Spleen (tissue), 11 donors: Measurements from ENCODE around the gene SIRT5. TPM values are rescaled to one million over a fixed set of nuclear protein-coding genes. Genes with fewer than 3 reads are reported as not detected.

Experiments
- DNase-seq: peaks from one replicate; pipeline ENCODE4 v3.0.0-alpha.2; 2020
- H3K27ac ChIP-seq, 8 donors: fragments of 200-600 bp; sonication (generic) in 7 of 8; 1 replicate in 4 of 8; 2 replicates in 4 of 8; pipeline versions ENCODE4 v1.5.0 to v1.8.0; 2016 to 2021; ENCODE audit warnings: inconsistent platforms in 4 of 8, mild to moderate bottlenecking in 4 of 8, moderate library complexity in 1 of 8
- H3K27me3 ChIP-seq, 7 donors: fragments of 200-600 bp; sonication (generic) in 6 of 7; replicated peaks in 1 of 7; 1 replicate in 4 of 7; 2 replicates in 3 of 7; pipeline versions ENCODE4 v1.5.0 to v1.8.0; 2016 to 2021; ENCODE audit warnings: inconsistent platforms in 3 of 7, mild to moderate bottlenecking in 1 of 7
- H3K36me3 ChIP-seq, 6 donors: fragments of 200-600 bp; sonication (generic) in 5 of 6; 1 replicate in 4 of 6; 2 replicates in 2 of 6; pipeline versions ENCODE4 v1.5.0 to v1.8.0; 2016 to 2021; ENCODE audit warnings: inconsistent platforms in 2 of 6
- H3K4me1 ChIP-seq, 6 donors: fragments of 200-600 bp; sonication (generic) in 5 of 6; 1 replicate in 3 of 6; 2 replicates in 3 of 6; pipeline versions ENCODE4 v1.5.0 to v1.8.0; 2016 to 2021; ENCODE audit warnings: inconsistent platforms in 3 of 6
- H3K4me3 ChIP-seq, 8 donors: fragments of 200-600 bp; sonication (generic) in 7 of 8; 1 replicate in 4 of 8; 2 replicates in 4 of 8; pipeline versions ENCODE4 v1.5.0 to v1.8.0; 2016 to 2021; ENCODE audit warnings: inconsistent platforms in 4 of 8, mild to moderate bottlenecking in 4 of 8, moderate library complexity in 2 of 8
- H3K9me3 ChIP-seq, 8 donors: fragments of 200-600 bp; sonication (generic) in 7 of 8; 1 replicate in 4 of 8; 2 replicates in 4 of 8; pipeline versions ENCODE4 v1.5.0 to v1.8.0; 2016 to 2021; ENCODE audit warnings: inconsistent platforms in 4 of 8
- CTCF ChIP-seq, 11 experiments: fragments of 200-600 bp in 7 of 11; fragments of 450-650 bp in 4 of 11; sonication (generic) in 4 of 11; IDR thresholded peaks in 8 of 11; conservative IDR thresholded peaks in 3 of 11; 1 replicate in 7 of 11; 2 replicates in 4 of 11; pipeline versions ENCODE4 v1.4.0 to v1.8.0; 2016 to 2021; ENCODE audit warnings: antibody characterized with exemption in 11 of 11, inconsistent platforms in 4 of 11, mild to moderate bottlenecking in 1 of 11
- POLR2A ChIP-seq, 3 donors: fragments of 450-650 bp; IDR thresholded peaks; one replicate each; pipeline ENCODE4 v1.5.1; 2017; ENCODE audit warnings: antibody characterized with exemption in 3 of 3, mild to moderate bottlenecking in 1 of 3
- POLR2AphosphoS5 ChIP-seq, 3 donors: sonication (generic); formaldehyde crosslinking; IDR thresholded peaks; one replicate each; pipeline ENCODE4 v1.5.1; 2017; ENCODE audit warnings: antibody characterized with exemption in 3 of 3
- WGBS, 5 donors: extraction: QIAGEN DNeasy Blood & Tissue Kit in 3 of 5; methylation state at CpG; one replicate each; pipeline versions ENCODE4 v1.1.5 to v1.1.7; 2013 to 2018; 5-methylcytosine and 5-hydroxymethylcytosine counted together
- intact Hi-C: fragments of 100-400 bp; cut with DNase I; formaldehyde crosslinking; loops from one replicate; pipeline ENCODE4 v1.15.0; 2023; ENCODE audit warnings: low total_unique reads
- polyA plus RNA-seq, 3 donors: library from polyadenylated mRNA; stranded (reverse); fragments of 200-250 nt; gene quantifications; one replicate each; pipeline ENCODE4 v1.2.1, GENCODE V29; 2013
- total RNA-seq, 7 donors: library from RNA; depleted of rRNA in 3 of 7; stranded (reverse); fragments of >200 nt in 3 of 7; fragmentation: NEBNext Ultra II Directional in 4 of 7; extraction: Animal tissue kit (Norgen Biotek cat#: 25700) in 4 of 7; gene quantifications; one replicate each; pipeline versions ENCODE4 v1.1.0 to v1.2.1, GENCODE V29; 2016 to 2021
- donor health status: healthy with polysubstance abuse.
- donor health status: DM: no; HTN: no; CAD: no; lungs with moderate emphysema.
- donor health status: DM: no; HTN: no; CAD: no.
- donor health status: Bipolar disorder and iron deficiency.
- donor health status: healthy.
- donor health status: DM: no; HTN: no; CAD: no.
- donor health status: DM: yes; HTN: yes; CAD: no.

Gene SIRT5
- total and polyA plus RNA-seq, 10 donors: 8.2 to 23.7 (median 16.1) TPM

DNA sequence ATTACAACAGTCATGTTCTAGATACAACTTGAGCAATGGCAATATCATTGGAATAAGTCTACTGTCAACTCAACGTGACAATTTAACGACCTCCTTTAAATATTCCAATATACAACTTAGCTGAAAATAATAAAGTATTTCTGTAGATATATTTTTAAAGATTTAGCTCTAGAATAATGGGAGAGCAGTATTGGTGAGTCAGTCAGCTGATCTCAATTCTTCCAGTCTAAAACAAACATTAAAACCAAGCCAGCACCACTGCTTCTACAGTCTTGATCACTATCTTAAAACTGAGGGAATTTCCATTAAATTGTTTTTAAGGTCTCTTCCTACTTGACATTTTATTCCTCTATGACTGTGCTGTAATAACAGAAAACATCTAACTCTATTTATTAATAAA, 78.9 kb downstream of the SIRT5 start:
- intact Hi-C loops: no loop called here
- Histone ChIP-seq H3K4me1 (peaks cover 0 to 27% (median 0%) of the 10 kb centered on the region in 6 donors), H3K9me3 (no peaks in the 10 kb centered on the region), H3K27ac (no peak overlapping the region), H3K27me3 (no peaks in the 10 kb centered on the region), H3K36me3 (peaks cover 0 to 52% (median 9%) of the 10 kb centered on the region in 6 donors), H3K4me3 (no peak overlapping the region)
- no peak for DNase-seq
- TF ChIP-seq POLR2AphosphoS5 (IDR thresholded peaks at IDR 0.05): no peak
- TF ChIP-seq POLR2A (IDR thresholded peaks at IDR 0.05): no peak
- TF ChIP-seq CTCF (IDR thresholded peaks at IDR 0.05 in 8 of 11, conservative IDR thresholded peaks at IDR 0.05 in 3 of 11): no peak
- WGBS, 5 donors: 83 to 95% (median 90%) methylated on average over 2 of the region's 2 CpGs

- DNase-seq: no peak
- Histone ChIP-seq H3K9me3 (no peaks in the 10 kb centered on the region), H3K27ac (no peak overlapping the region), H3K4me3 (no peak overlapping the region), H3K27me3 (no peaks in the 10 kb centered on the region), H3K36me3 (peaks cover 0 to 52% (median 9%) of the 10 kb centered on the region in 6 donors), H3K4me1 (peaks cover 0 to 35% (median 0%) of the 10 kb centered on the region in 6 donors)
- intact Hi-C loops: no loop called here
- TF ChIP-seq POLR2AphosphoS5 (IDR thresholded peaks at IDR 0.05) (no peak), CTCF (IDR thresholded peaks at IDR 0.05 in 8 of 11, conservative IDR thresholded peaks at IDR 0.05 in 3 of 11) (no peak), POLR2A (IDR thresholded peaks at IDR 0.05) (no peak)
Observed at GRCh38 chr6:13654496-13654895, 80.1 kb downstream of the SIRT5 start.

GRCh38 chr6:13655700-13656099, 81.3 kb downstream of the SIRT5 start:
- WGBS, 5 donors: 91 to 95% (median 93%) methylated on average over 1 of the region's 1 CpG

DNA sequence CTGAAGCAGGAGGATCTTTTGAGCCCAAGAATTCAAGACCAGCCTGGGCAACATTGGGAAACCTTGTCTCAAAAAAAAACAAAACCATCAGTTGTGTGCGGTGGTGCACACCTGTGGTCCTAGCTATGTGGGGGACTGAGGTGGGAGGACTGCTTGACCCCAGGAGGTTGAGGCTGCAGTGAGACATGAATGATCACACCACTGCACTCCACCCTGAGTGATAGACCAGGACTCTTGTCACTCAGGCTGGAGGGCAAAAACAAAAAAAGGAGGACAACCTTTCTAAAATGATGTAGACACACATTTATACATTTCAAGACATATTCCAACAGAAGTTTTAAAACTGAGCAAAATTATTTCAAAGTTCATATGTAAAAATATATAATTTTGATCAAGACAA, 85.9 kb downstream of the SIRT5 start:
- Histone ChIP-seq H3K27ac (no peak overlapping the region), H3K27me3 (no peaks in the 10 kb centered on the region), H3K4me3 (no peak overlapping the region), H3K4me1 (peaks cover 0 to 81% (median 36%) of the 10 kb centered on the region in 6 donors), H3K9me3 (no peaks in the 10 kb centered on the region), H3K36me3 (peaks cover 0 to 18% (median 0%) of the 10 kb centered on the region in 6 donors)
- WGBS, 5 donors: 94 to 100% (median 100%) methylated on average over 1 of the region's 1 CpG
- intact Hi-C loops: no loop called here
- no peak for DNase-seq
- TF ChIP-seq POLR2AphosphoS5 (IDR thresholded peaks at IDR 0.05) (no peak), CTCF (IDR thresholded peaks at IDR 0.05 in 8 of 11, conservative IDR thresholded peaks at IDR 0.05 in 3 of 11) (no peak), POLR2A (IDR thresholded peaks at IDR 0.05) (no peak)

More at GRCh38 chr6:13655700-13656099, 81.3 kb downstream of the SIRT5 start:
- TF ChIP-seq CTCF (IDR thresholded peaks at IDR 0.05 in 8 of 11, conservative IDR thresholded peaks at IDR 0.05 in 3 of 11) (no peak), POLR2A (IDR thresholded peaks at IDR 0.05) (no peak), POLR2AphosphoS5 (IDR thresholded peaks at IDR 0.05) (no peak)
- no peaks in the 10 kb centered on the region for H3K27me3 ChIP-seq
- DNase-seq: no peak
- intact Hi-C loops: no loop called here
- H3K4me1 ChIP-seq: peaks cover 0 to 47% (median 8%) of the 10 kb centered on the region in 6 donors
- peaks cover 0 to 43% (median 7%) of the 10 kb centered on the region in 6 donors for H3K36me3 ChIP-seq
- no peak overlapping the region for H3K4me3 ChIP-seq
- no peak overlapping the region for H3K27ac ChIP-seq
- no peaks in the 10 kb centered on the region for H3K9me3 ChIP-seq
